ENCODE data around the gene CYP21A2.
"Not testable (repeated sequence)": the region's sequence is repeated elsewhere in the genome, so short reads cannot be mapped to it uniquely, and the experiment has no call there.

Gene CYP21A2

GRCh38 chr6:32056254-32056653 is 18.0 kb downstream of the CYP21A2 start:
- no peak for DNase-seq

GRCh38 chr6:32057966-32058365 is 19.8 kb downstream of the CYP21A2 start:
- no peak for DNase-seq

- DNase-seq = no peak
Observed at GRCh38 chr6:32058511-32058963, 20.3 kb downstream of the CYP21A2 start.

GRCh38 chr6:32060966-32061655 is 22.9 kb downstream of the CYP21A2 start:
- no peak for DNase-seq

- DNase-seq = no peak
Observed at GRCh38 chr6:32064706-32065105, 26.5 kb downstream of the CYP21A2 start.

- not testable (repeated sequence) for DNase-seq
Observed at GRCh38 chr6:32067521-32067920, 29.3 kb downstream of the CYP21A2 start.

- not testable (repeated sequence) for DNase-seq
Observed at GRCh38 chr6:32068315-32068714, 30.1 kb downstream of the CYP21A2 start.

- no peak for DNase-seq
Observed at GRCh38 chr6:32068867-32069266, 30.7 kb downstream of the CYP21A2 start.

GRCh38 chr6:32069460-32069859 is 31.2 kb downstream of the CYP21A2 start:
- no peak for DNase-seq

GRCh38 chr6:32069878-32070515 is 31.8 kb downstream of the CYP21A2 start:
- DNase-seq = no peak

- no peak for DNase-seq
Observed at GRCh38 chr6:32070814-32071543, 32.8 kb downstream of the CYP21A2 start.

GRCh38 chr6:32073101-32073500 is 34.9 kb downstream of the CYP21A2 start:
- DNase-seq = no peak

- DNase-seq = no peak
Observed at GRCh38 chr6:32073613-32074012, 35.4 kb downstream of the CYP21A2 start.

- no peak for DNase-seq
Observed at GRCh38 chr6:32074996-32075532, 36.8 kb downstream of the CYP21A2 start.

GRCh38 chr6:32075781-32076180 is 37.6 kb downstream of the CYP21A2 start:
- DNase-seq = no peak

- no peak for DNase-seq
Observed at GRCh38 chr6:32076321-32076809, 38.1 kb downstream of the CYP21A2 start.

- no peak for DNase-seq
Observed at GRCh38 chr6:32079566-32080290, 41.5 kb downstream of the CYP21A2 start.

GRCh38 chr6:32081168-32081990 is 43.2 kb downstream of the CYP21A2 start:
- no peak for DNase-seq

GRCh38 chr6:32082478-32082877 is 44.3 kb downstream of the CYP21A2 start:
- DNase-seq = no peak

- no peak for DNase-seq
Observed at GRCh38 chr6:32082935-32083334, 44.7 kb downstream of the CYP21A2 start.

- DNase-seq = no peak
Observed at GRCh38 chr6:32083812-32084768, 45.9 kb downstream of the CYP21A2 start.
